H1 (cell line): Measurements from ENCODE around the gene EBF3. TPM values are rescaled to one million over a fixed set of nuclear protein-coding genes. Genes with fewer than 3 reads are reported as not detected.

Experiments used
- CTBP2 ChIP-seq: IDR thresholded peaks from 2 replicates; pipeline ENCODE4 v1.7.0; 2011; ENCODE audit warnings: borderline replicate concordance, mild to moderate bottlenecking, moderate library complexity, mixed read lengths, low read length; ENCODE audit not compliant: insufficient read depth, insufficient read length
- FOSL1 ChIP-seq: IDR thresholded peaks from 2 replicates; pipeline ENCODE4 v1.6.1; 2011; ENCODE audit warnings: mild to moderate bottlenecking, low read depth, low read length, moderate library complexity; ENCODE audit not compliant: insufficient read depth
- KDM4A ChIP-seq: IDR thresholded peaks from one replicate; pipeline ENCODE4 v1.7.1; 2012; ENCODE audit warnings: low read depth, mild to moderate bottlenecking, moderate library complexity, low read length, inconsistent platforms; ENCODE audit not compliant: severe bottlenecking
- MAFK ChIP-seq: IDR thresholded peaks from 2 replicates; pipeline ENCODE4 v1.6.1; 2012; ENCODE audit warnings: low read depth, mild to moderate bottlenecking, improper control_type of control experiment, low read length
- SP4 ChIP-seq: IDR thresholded peaks from 2 replicates; pipeline ENCODE4 v1.6.1; 2012; ENCODE audit warnings: low read length, inconsistent platforms
- polyA plus RNA-seq, 7 experiments: library from polyadenylated mRNA; depleted of rRNA in 3 of 7; stranded (reverse) in 5 of 7; unstranded in 2 of 7; fragments of >200 nt in 5 of 7; fragments of 200-250 nt in 2 of 7; gene quantifications; 1 replicate in 5 of 7; 2 replicates in 1 of 7; 4 replicates in 1 of 7; pipeline versions ENCODE4 v1.2.1 to v1.2.3, GENCODE V29; 2011 to 2013; ENCODE audit warnings: missing spikeins in 2 of 7, mixed read lengths in 2 of 7
- total RNA-seq: library from RNA; stranded (reverse); fragmentation: NEBNext Ultra II Directional; extraction: Animal tissue kit (Norgen Biotek cat#: 25700); gene quantifications from 2 replicates; pipeline ENCODE4 v1.2.1, GENCODE V29; 2021
- TF ChIP-seq, protein P1 (sequence below): fragments of 300-600 bp; sonication (generic); IDR thresholded peaks from 2 replicates; pipeline ENCODE4 v1.7.1; 2012; ENCODE audit warnings: low read length, moderate library complexity, mild to moderate bottlenecking, inconsistent platforms; ENCODE audit not compliant: insufficient replicate concordance

Gene EBF3
- total and polyA plus RNA-seq, 2 of the 8 experiments (the other 6 are each of a cell fraction or from before 2014, with no cell fraction given), result 0.08 to 0.26 TPM

DNA sequence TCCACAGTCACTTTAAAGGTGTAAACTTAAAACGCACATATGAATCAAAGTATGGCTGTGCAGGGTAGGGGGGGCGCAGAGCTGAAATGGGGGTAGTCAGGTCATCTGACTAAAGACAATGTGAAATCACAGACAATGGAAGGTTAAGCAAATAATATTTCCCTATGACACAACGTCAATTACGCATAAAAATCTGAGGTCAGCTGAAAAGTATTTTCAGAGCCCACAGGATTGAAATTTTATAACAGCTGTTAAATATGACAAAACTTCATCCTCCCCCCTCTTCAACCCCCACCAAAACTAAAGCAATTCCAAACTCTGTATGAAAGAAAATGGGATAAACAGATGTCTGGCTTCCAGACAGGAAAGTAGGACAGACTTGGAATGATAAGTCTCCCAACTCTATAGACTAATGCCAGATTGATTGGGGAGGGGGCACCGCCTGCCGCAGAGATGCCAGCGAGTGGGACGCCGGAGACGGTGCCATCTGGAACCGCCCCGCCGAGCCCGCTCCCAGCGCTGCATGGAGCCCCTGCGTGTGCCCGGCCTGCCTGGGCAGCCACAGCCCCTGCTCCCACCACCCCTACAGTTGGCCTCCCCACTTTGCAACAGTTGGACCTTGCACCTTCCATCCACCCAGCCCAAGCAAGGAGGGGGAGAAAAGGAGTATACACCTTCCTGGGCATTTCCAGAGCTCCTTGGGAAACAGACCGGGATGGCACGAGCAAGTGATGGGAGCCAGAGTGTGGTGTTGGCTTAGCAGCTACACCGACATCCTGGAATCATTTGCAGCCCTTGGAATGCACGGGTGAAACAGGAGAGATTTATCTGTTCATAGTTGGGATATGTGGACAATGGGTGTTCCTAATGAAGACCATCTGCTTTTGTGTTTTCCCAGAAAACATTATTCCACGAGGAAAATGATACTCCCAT lies 10.7 kb downstream of the EBF3 start (continued):
- TF ChIP-seq, protein P1, sequence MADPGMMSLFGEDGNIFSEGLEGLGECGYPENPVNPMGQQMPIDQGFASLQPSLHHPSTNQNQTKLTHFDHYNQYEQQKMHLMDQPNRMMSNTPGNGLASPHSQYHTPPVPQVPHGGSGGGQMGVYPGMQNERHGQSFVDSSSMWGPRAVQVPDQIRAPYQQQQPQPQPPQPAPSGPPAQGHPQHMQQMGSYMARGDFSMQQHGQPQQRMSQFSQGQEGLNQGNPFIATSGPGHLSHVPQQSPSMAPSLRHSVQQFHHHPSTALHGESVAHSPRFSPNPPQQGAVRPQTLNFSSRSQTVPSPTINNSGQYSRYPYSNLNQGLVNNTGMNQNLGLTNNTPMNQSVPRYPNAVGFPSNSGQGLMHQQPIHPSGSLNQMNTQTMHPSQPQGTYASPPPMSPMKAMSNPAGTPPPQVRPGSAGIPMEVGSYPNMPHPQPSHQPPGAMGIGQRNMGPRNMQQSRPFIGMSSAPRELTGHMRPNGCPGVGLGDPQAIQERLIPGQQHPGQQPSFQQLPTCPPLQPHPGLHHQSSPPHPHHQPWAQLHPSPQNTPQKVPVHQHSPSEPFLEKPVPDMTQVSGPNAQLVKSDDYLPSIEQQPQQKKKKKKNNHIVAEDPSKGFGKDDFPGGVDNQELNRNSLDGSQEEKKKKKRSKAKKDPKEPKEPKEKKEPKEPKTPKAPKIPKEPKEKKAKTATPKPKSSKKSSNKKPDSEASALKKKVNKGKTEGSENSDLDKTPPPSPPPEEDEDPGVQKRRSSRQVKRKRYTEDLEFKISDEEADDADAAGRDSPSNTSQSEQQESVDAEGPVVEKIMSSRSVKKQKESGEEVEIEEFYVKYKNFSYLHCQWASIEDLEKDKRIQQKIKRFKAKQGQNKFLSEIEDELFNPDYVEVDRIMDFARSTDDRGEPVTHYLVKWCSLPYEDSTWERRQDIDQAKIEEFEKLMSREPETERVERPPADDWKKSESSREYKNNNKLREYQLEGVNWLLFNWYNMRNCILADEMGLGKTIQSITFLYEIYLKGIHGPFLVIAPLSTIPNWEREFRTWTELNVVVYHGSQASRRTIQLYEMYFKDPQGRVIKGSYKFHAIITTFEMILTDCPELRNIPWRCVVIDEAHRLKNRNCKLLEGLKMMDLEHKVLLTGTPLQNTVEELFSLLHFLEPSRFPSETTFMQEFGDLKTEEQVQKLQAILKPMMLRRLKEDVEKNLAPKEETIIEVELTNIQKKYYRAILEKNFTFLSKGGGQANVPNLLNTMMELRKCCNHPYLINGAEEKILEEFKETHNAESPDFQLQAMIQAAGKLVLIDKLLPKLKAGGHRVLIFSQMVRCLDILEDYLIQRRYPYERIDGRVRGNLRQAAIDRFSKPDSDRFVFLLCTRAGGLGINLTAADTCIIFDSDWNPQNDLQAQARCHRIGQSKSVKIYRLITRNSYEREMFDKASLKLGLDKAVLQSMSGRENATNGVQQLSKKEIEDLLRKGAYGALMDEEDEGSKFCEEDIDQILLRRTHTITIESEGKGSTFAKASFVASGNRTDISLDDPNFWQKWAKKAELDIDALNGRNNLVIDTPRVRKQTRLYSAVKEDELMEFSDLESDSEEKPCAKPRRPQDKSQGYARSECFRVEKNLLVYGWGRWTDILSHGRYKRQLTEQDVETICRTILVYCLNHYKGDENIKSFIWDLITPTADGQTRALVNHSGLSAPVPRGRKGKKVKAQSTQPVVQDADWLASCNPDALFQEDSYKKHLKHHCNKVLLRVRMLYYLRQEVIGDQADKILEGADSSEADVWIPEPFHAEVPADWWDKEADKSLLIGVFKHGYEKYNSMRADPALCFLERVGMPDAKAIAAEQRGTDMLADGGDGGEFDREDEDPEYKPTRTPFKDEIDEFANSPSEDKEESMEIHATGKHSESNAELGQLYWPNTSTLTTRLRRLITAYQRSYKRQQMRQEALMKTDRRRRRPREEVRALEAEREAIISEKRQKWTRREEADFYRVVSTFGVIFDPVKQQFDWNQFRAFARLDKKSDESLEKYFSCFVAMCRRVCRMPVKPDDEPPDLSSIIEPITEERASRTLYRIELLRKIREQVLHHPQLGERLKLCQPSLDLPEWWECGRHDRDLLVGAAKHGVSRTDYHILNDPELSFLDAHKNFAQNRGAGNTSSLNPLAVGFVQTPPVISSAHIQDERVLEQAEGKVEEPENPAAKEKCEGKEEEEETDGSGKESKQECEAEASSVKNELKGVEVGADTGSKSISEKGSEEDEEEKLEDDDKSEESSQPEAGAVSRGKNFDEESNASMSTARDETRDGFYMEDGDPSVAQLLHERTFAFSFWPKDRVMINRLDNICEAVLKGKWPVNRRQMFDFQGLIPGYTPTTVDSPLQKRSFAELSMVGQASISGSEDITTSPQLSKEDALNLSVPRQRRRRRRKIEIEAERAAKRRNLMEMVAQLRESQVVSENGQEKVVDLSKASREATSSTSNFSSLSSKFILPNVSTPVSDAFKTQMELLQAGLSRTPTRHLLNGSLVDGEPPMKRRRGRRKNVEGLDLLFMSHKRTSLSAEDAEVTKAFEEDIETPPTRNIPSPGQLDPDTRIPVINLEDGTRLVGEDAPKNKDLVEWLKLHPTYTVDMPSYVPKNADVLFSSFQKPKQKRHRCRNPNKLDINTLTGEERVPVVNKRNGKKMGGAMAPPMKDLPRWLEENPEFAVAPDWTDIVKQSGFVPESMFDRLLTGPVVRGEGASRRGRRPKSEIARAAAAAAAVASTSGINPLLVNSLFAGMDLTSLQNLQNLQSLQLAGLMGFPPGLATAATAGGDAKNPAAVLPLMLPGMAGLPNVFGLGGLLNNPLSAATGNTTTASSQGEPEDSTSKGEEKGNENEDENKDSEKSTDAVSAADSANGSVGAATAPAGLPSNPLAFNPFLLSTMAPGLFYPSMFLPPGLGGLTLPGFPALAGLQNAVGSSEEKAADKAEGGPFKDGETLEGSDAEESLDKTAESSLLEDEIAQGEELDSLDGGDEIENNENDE, result no peak
- TF ChIP-seq CTBP2 (no peak), KDM4A (no peak), MAFK (no peak), FOSL1 (no peak), SP4 (no peak)
